GM12873 (cell line): Measurements from ENCODE around the gene ANKFN1.

ENCODE experiments used
- CTCF ChIP-seq: IDR thresholded peaks from 2 replicates; pipeline ENCODE4 v1.5.1; 2012; ENCODE audit warnings: low read depth, mild to moderate bottlenecking, moderate library complexity, low read length, control low read depth; ENCODE audit not compliant: insufficient read depth; ENCODE audit errors: missing control alignments

The ANKFN1 gene

DNA sequence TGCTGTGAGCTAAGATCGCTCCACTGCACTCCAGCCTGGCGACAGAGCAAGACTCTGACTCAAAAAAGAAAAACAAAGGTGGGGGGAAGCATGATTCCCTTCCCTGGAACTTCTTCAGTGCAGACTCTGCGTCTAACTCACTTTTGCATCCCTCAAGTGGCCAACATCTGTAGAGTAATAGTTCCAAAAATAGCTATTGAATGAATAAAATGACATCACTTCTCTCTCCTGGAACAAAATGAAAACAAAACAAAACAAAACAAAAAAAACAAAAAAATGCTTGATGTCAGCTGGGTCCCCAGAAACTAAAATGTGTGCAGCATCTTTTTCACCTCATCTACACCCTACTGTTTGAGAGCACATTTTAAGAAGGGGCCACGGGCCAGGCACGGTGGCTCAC is 242.5 kb downstream of the ANKFN1 start:
- no peak for TF ChIP-seq CTCF

GRCh38 chr17:56407086-56407485 is 253.8 kb downstream of the ANKFN1 start:
- TF ChIP-seq CTCF: no peak

GRCh38 chr17:56416682-56417351 is 263.5 kb downstream of the ANKFN1 start:
- no peak for TF ChIP-seq CTCF

GRCh38 chr17:56424005-56424404 is 270.7 kb downstream of the ANKFN1 start:
- TF ChIP-seq CTCF: no peak

DNA sequence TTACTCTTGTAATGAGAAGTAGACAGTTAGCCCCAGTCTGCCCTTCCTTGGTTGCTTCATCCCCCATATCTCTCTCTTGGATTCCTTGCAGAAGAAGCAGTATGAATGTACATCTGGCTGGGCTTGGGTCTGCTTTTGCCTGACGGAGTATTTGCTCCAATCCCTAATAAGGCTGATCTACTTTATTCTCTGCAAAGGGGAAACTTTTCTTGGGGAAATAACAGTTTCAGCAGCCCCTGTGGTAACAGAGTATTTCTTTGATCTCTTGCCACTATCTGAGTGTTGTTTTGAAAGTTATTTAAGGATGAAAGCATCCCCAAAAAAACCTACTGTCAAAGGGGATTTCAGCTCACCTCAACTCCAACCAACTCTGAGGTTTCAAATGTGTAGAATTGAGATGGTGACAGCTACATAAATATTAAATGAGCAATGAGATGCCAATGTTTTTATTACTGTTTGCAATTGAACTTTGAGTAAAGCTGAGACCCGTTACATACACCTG is 271.3 kb downstream of the ANKFN1 start:
- no peak for TF ChIP-seq CTCF

- TF ChIP-seq CTCF: no peak
Observed at GRCh38 chr17:56425483-56425882, 272.2 kb downstream of the ANKFN1 start.

GRCh38 chr17:56426901-56427300 is 273.6 kb downstream of the ANKFN1 start:
- TF ChIP-seq CTCF: no peak
